Astrocyte of the spinal cord (primary cell): ENCODE results near the gene CDS2.
"Not testable (repeated sequence)": the region's sequence is repeated elsewhere in the genome, so short reads cannot be mapped to it uniquely, and the experiment has no call there.

Experiments
- DNase-seq: peaks from one replicate; pipeline ENCODE4 v3.0.0; 2011; ENCODE audit warnings: low read depth, low spot score
- H3K4me3 ChIP-seq: 2 replicates; pipeline ENCODE4 v1.5.1; 2011; ENCODE audit warnings: low read depth, mild to moderate bottlenecking, low read length, moderate library complexity
- in situ Hi-C: cut with HindIII; loops from 2 replicates; pipeline ENCODE4 v1.10.0; 2017; ENCODE audit warnings: low sequenced_read_pairs
- TF ChIP-seq, protein P1 (sequence below): IDR thresholded peaks from 2 replicates; pipeline ENCODE4 v1.5.1; 2012; ENCODE audit warnings: low read depth, mild to moderate bottlenecking, low read length, inconsistent platforms

CDS2 gene

DNA sequence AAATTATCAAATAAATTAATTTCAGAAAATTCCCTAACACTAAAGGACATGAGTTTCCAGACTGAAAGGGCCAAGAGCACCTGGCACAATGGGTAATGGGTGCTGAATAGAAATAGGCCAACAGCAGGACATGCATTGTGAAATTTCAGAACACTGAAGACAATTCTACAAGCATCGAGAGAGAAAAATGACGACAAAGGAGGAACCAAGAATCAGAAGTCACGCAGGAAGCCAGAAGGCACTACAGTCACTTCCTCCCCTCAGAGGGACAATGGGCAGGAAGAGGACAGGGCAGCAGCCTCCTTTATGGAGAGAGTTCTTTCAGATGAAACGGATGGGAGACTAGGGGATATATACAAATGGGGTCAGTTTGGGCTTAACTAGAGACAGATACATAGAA, 36.6 kb upstream of the CDS2 start:
- TF ChIP-seq, protein P1, sequence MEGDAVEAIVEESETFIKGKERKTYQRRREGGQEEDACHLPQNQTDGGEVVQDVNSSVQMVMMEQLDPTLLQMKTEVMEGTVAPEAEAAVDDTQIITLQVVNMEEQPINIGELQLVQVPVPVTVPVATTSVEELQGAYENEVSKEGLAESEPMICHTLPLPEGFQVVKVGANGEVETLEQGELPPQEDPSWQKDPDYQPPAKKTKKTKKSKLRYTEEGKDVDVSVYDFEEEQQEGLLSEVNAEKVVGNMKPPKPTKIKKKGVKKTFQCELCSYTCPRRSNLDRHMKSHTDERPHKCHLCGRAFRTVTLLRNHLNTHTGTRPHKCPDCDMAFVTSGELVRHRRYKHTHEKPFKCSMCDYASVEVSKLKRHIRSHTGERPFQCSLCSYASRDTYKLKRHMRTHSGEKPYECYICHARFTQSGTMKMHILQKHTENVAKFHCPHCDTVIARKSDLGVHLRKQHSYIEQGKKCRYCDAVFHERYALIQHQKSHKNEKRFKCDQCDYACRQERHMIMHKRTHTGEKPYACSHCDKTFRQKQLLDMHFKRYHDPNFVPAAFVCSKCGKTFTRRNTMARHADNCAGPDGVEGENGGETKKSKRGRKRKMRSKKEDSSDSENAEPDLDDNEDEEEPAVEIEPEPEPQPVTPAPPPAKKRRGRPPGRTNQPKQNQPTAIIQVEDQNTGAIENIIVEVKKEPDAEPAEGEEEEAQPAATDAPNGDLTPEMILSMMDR, result no peak
- in situ Hi-C loops, result no loop called here
- no peak for DNase-seq
- H3K4me3 ChIP-seq, result no peak overlapping the region

DNA sequence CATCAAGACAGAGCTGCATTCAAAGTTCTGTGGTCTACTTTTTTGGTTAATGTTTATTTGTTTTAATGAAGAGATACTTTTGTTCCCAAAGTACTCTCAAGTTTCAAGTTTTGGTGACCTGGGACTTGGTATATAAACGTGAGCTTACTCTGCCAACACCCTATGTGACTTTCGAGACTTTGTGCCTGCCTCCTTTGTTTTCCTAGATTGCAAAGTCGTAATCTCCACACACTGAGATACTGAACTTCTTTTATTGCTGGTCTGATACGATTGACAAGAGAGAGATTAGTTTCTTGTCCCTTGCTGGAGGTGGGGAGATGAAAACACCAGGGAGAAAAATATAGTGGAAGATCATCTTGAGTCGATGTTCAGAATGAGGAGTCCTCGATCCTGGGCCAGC, 34.9 kb upstream of the CDS2 start:
- TF ChIP-seq, protein P1, result no peak
- in situ Hi-C loops, result no loop called here
- DNase-seq, result no peak
- H3K4me3 ChIP-seq, result no peak overlapping the region

DNA sequence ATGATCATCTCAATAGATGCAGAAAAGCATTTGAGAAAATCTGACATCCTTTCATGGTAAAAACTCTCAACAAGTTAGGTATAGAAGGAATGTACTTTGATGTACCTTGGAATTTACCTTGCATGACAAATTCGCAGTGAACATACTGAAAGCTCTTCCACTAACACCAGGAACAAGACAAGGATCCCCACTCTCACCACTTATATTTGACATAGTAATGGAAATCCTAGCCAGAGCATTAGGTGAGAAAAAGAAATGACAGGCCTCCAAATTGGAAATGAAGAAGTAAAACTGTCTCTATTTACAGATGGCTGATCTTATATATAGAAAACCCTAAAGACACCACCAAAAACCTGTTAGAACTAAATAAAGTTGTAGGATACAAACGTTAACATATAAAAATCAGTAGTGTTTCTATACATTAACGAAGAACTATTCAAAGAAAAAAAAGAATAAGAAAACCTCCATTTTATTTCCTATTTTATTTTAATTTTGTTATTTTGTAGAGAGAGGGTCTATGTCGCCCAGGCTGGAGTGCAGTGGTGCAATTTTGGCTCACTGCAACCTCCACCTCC, 34.0 kb upstream of the CDS2 start:
- H3K4me3 ChIP-seq, result no peak overlapping the region
- DNase-seq, result no peak
- in situ Hi-C loops, result no loop called here
- TF ChIP-seq, protein P1, result no peak

DNA sequence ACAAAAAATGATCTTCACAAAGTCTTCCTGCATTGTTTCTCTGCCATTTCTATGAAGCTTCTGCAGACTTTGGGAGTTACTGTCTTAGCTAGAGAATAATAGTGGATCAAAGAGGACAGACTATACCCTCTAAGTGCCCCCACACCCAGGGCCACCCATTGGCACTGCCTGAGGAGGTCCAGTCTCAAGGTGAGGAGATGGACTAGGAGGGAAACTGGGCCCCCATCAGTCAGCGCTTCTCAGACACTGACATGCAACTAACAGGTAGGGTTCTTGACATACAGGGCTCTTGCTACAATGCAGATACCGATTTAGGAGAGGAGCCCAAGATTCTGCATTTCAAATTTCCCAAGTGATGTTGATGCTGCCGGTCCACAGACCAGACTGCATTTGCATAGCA, 31.4 kb upstream of the CDS2 start:
- in situ Hi-C loops, result no loop called here
- no peak overlapping the region for H3K4me3 ChIP-seq
- TF ChIP-seq, protein P1, result no peak
- DNase-seq, result no peak

DNA sequence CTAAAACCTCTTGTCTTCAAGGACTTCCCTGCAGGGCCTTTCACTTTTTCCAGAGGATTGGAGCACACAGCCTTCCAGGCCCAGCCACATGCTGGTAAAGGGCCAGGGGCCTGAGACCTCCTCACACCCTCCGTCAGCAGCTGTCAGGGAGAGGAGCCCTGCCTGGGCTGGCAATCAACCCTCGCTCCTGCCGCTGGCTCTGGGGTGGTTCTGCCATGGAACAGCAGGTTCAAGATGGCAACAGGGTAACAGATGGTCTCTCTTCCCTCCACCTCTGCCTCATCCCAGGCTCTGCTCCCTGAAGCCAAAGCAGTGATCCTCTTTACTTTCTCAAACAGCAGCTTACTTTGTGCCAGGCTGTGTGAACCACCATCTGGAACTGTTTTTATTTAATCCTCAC, 30.9 kb upstream of the CDS2 start:
- in situ Hi-C loops, result no loop called here
- H3K4me3 ChIP-seq, result no peak overlapping the region
- TF ChIP-seq, protein P1, result no peak
- DNase-seq, result no peak

DNA sequence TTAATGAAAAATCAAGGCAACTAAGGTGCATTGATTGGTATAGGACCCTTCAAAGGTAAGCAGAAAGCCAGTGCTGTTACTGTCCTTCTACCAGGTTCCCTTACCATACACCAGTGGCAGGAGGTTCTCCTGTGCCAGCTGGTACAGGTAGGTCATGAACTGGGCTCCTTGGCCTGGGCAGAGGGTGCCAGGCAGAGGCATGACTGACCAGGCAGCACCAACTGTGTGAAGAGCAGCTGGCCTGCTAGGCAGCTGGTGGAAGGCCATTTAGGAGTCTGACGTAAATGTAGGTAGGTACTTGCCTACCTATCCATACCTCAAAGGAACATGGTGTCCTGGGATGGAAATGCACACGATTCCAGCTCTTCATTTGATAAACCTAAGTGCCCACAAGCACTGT, 30.3 kb upstream of the CDS2 start:
- TF ChIP-seq, protein P1, result no peak
- no peak overlapping the region for H3K4me3 ChIP-seq
- in situ Hi-C loops, result no loop called here
- DNase-seq, result no peak

DNA sequence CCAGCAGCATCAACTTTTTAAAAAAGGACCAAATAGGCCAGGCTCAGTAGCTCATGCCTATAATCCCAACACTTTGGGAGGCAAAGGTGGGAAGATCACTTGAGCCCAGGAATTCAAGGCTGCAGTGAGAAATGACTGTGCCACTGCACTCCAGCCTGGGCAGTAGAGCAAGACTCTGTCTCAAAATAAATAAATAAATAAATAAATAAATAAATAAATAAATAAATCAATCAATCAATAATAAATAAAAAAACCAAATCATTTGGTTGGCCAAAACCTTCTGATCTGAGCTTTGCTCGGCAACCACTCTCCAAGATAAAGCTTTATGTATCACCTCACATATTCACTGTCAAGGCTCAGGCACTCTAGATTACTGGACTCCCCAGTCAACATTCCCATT, 27.8 kb upstream of the CDS2 start:
- in situ Hi-C loops, H3K4me3 ChIP-seq, DNase-seq: not testable (repeated sequence)

DNA sequence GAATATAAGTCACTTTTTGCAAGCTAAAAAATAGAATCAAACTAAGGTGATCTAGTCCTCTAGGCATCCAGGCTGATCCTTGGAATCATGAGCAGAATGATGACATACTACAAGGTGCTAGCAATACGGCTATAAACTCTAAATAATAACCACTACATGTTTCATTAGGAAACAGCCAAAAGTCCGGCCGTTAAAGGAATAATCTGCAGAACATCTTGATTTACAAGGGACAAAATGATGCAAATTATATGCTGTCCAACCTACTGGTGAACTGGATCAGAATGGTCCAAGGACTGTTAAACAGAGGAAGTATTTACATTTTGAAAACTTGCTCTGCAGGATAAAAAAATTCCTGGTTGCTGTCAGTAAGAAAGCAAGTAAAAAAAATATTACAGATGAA, 26.9 kb upstream of the CDS2 start:
- H3K4me3 ChIP-seq, DNase-seq, in situ Hi-C loops: not testable (repeated sequence)
